Right lobe of liver (tissue), 6 donors: ENCODE results near the gene ZNF792. TPM values are rescaled to one million over a fixed set of nuclear protein-coding genes. Genes with fewer than 3 reads are reported as not detected.
A peak's percentile ranks its signal among the peaks of the same experiment; 100 is the strongest.

Experiments
- ATAC-seq, 4 donors: fragments of 200-7000 bp; cut with Tn5 transposase; one replicate each; pipeline ENCODE4 v1.9.1; 2020; ENCODE audit warnings: mild to moderate bottlenecking in 4 of 4, moderate library complexity in 4 of 4
- DNase-seq, 3 donors: peaks; one replicate each; pipeline ENCODE4 v3.0.0-alpha.2; 2020
- H3K27ac ChIP-seq, 3 donors: fragments of 200-600 bp; one replicate each; pipeline ENCODE4 v1.8.0; 2022
- H3K27me3 ChIP-seq, 2 donors: fragments of 200-600 bp; one replicate each; pipeline ENCODE4 v1.8.0; 2022
- H3K36me3 ChIP-seq, 4 donors: fragments of 200-600 bp; sonication (generic) in 1 of 4; one replicate each; pipeline versions ENCODE4 v1.5.1 to v1.8.0; 2017 to 2022; ENCODE audit warnings: control low read depth in 1 of 4
- H3K4me1 ChIP-seq, 4 donors: fragments of 200-600 bp; sonication (generic) in 1 of 4; one replicate each; pipeline versions ENCODE4 v1.5.1 to v1.8.0; 2017 to 2022; ENCODE audit warnings: control low read depth in 1 of 4
- H3K4me3 ChIP-seq, 3 donors: fragments of 200-600 bp; one replicate each; pipeline ENCODE4 v1.8.0; 2022
- H3K9me3 ChIP-seq, 4 donors: fragments of 200-600 bp; sonication (generic) in 1 of 4; one replicate each; pipeline versions ENCODE4 v1.5.1 to v1.8.0; 2017 to 2022; ENCODE audit warnings: control low read depth in 1 of 4
- POLR2A ChIP-seq: fragments of 450-650 bp; IDR thresholded peaks from one replicate; pipeline ENCODE4 v1.6.1; 2017; ENCODE audit warnings: antibody characterized with exemption, mild to moderate bottlenecking
- WGBS: methylation state at CpG from one replicate; pipeline ENCODE4 v1.1.6; 2018; ENCODE audit warnings: low coverage, low lambda C conversion rate; ENCODE audit not compliant: insufficient coverage; ENCODE audit errors: missing lambda C conversion rate; 5-methylcytosine and 5-hydroxymethylcytosine counted together
- intact Hi-C, 2 donors: fragments of 100-400 bp; cut with DNase I; formaldehyde crosslinking; loops; one replicate each; pipeline versions ENCODE4 v1.11.2 to v1.14.1; 2022
- total RNA-seq, 6 experiments: library from RNA; depleted of rRNA in 2 of 6; stranded (reverse); fragments of >200 nt in 2 of 6; fragmentation: NEBNext Ultra II Directional in 3 of 6; extraction: Animal tissue kit (Norgen Biotek cat#: 25700) in 3 of 6; gene quantifications; one replicate each; pipeline versions ENCODE4 v1.1.0 to v1.2.4, GENCODE V29; 2016 to 2023
- TF ChIP-seq, protein P1 (sequence below), 4 donors: fragments of 200-600 bp in 3 of 4; fragments of 450-650 bp in 1 of 4; IDR thresholded peaks; one replicate each; pipeline versions ENCODE4 v1.5.1 to v1.8.0; 2016 to 2022; ENCODE audit warnings: antibody characterized with exemption in 4 of 4, mild to moderate bottlenecking in 2 of 4
- donor health status: DM: no; HTN: yes; CAD: no.
- donor health status: DM: no; HTN: no; CAD: no.
- donor health status: DM: no; HTN: no; CAD: no.
- donor health status: DM: no; HTN: yes; CAD: no.
- donor health status: DM: no; HTN: yes; CAD: no.

The ZNF792 gene
- total RNA-seq, 6 experiments from 2014 or later = 2.6 to 3.8 (median 3.2) TPM

GRCh38 chr19:34964598-34964997 lies 569 bp upstream of the ZNF792 start:
- Histone ChIP-seq H3K9me3 (no peaks in the 10 kb centered on the region), H3K27ac (no peak overlapping the region), H3K4me1 (peaks cover 0 to 9% (median 0%) of the 10 kb centered on the region in 4 donors), H3K36me3 (peaks cover under 1 to 8% (median 3%) of the 10 kb centered on the region in 4 donors), H3K4me3 (no peak overlapping the region), H3K27me3 (no peaks in the 10 kb centered on the region)
- intact Hi-C loops = no loop called here
- DNase-seq (no peak), ATAC-seq (no peak)
- WGBS = 9% methylated on average over 3 of the region's 6 CpGs
- TF ChIP-seq, protein P1, sequence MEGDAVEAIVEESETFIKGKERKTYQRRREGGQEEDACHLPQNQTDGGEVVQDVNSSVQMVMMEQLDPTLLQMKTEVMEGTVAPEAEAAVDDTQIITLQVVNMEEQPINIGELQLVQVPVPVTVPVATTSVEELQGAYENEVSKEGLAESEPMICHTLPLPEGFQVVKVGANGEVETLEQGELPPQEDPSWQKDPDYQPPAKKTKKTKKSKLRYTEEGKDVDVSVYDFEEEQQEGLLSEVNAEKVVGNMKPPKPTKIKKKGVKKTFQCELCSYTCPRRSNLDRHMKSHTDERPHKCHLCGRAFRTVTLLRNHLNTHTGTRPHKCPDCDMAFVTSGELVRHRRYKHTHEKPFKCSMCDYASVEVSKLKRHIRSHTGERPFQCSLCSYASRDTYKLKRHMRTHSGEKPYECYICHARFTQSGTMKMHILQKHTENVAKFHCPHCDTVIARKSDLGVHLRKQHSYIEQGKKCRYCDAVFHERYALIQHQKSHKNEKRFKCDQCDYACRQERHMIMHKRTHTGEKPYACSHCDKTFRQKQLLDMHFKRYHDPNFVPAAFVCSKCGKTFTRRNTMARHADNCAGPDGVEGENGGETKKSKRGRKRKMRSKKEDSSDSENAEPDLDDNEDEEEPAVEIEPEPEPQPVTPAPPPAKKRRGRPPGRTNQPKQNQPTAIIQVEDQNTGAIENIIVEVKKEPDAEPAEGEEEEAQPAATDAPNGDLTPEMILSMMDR (IDR thresholded peaks at IDR 0.05) = no peak
- no peak for TF ChIP-seq POLR2A

DNA sequence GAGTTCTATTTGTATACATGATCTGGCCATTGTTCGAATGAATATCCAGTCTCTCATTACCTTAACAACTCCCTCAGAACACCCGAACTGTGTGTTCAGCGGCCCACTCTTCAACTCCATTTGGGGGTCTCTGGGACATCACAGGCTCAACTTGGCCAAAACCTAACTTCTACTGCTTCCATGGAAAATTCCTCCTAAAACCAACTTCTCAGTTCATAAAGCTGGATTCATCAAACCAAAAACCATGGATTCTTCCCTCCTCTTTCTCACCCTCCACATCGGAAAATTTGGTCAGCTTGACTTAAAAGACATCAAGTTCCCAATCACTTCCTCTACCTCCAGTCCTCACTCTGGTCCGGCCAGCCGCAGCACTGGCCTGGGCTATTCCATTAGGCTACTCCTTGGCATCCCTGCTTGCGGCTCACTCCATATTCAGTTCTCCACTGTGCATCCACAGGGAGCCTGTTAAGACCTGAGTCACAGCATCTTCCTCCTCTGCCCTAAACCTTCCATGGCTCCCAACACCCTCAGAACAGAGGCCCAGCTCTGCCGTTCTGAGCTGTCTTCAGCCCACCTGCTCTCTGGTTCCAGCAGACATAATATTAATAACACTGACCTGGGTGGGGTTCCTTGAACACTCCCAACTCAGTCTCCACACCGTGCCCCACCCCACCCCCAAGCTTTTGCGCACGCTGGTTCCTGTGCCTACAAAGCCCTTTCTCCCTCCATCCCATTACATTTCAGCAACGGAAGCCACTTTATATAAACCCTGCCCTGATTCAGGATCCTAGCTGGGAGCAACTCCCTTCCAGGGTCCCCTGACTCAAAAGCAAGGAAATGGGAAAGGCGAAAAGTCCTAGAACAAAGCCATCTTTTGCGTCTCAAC lies 1.1 kb downstream of the ZNF792 start:
- H3K36me3 ChIP-seq = peaks cover 5 to 25% (median 16%) of the 10 kb centered on the region in 4 donors
- 24% methylated on average over 12 of the region's 14 CpGs for WGBS
- ATAC-seq (peak in 3 of 4 donors; percentile 11 to 27 (median 22)), DNase-seq (no peak)
- H3K4me1 ChIP-seq = peaks cover 0 to 9% (median 0%) of the 10 kb centered on the region in 4 donors
- H3K4me3 ChIP-seq = peak overlapping the region; percentile 90 to 99 (median 91)
- H3K27me3 ChIP-seq = no peaks in the 10 kb centered on the region
- intact Hi-C loops = no loop called here
- peak overlapping the region in 2 of 3 donors; percentile 56 to 72 for H3K27ac ChIP-seq
- H3K9me3 ChIP-seq = peaks cover 0 to 14% (median 12%) of the 10 kb centered on the region in 4 donors
- TF ChIP-seq, protein P1 (IDR thresholded peaks at IDR 0.05) = no peak
- TF ChIP-seq POLR2A = no peak

DNA sequence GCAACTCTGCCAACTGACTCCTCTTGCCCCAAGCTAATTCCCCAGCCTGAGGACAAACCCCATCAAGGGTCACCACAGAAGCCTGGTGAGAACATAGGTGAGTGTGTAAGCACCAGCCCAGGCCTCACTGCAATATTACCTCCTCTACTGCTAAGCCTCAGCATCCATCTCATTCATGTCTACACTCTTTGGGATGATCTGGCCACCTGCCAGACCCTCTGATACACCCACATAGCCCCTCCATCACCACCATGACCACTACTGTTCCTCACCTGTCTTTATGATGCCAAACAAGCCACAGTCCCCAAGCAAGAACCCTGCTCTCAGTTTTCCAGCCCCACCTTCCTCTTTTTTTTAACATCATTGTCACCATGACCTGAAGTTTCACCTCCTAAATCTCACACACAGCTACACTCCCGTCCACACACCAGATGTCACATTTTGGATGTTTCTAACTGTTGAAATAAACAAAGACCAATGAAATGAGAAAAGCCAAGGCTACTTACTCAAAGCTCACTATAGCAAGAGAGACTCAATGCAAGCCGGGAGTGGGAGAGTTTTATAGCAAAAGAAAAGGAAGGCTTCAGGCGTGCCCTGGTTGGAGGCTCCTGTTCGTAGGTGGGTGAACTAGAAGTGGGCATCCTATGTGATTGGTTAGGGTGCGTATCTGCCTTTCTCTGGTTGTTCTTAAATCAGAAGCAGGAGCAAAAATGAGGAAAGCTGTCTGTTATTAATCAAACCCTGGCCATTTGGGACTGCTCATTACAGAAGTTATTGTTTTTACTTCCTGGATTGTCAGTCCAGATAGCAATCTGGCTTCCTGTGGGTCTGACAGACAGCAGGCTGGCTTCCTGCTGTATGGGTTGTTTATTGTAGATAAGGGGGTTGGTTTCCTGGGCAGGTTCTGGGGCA lies 2.0 kb downstream of the ZNF792 start:
- Histone ChIP-seq H3K9me3 (peaks cover 0 to 21% (median 17%) of the 10 kb centered on the region in 4 donors), H3K36me3 (peaks cover 5 to 33% (median 16%) of the 10 kb centered on the region in 4 donors), H3K4me1 (peaks cover 0 to 9% (median 0%) of the 10 kb centered on the region in 4 donors), H3K27ac (no peak overlapping the region), H3K4me3 (peak overlapping the region in 1 of 3 donors; percentile 2), H3K27me3 (no peaks in the 10 kb centered on the region)
- WGBS = 61% methylated on average over 5 of the region's 5 CpGs
- no peak for DNase-seq
- ATAC-seq = peak; percentile 48 to 60 (median 52)
- intact Hi-C loops = no loop called here
- no peak for TF ChIP-seq POLR2A
- TF ChIP-seq, protein P1 (IDR thresholded peaks at IDR 0.05) = no peak

DNA sequence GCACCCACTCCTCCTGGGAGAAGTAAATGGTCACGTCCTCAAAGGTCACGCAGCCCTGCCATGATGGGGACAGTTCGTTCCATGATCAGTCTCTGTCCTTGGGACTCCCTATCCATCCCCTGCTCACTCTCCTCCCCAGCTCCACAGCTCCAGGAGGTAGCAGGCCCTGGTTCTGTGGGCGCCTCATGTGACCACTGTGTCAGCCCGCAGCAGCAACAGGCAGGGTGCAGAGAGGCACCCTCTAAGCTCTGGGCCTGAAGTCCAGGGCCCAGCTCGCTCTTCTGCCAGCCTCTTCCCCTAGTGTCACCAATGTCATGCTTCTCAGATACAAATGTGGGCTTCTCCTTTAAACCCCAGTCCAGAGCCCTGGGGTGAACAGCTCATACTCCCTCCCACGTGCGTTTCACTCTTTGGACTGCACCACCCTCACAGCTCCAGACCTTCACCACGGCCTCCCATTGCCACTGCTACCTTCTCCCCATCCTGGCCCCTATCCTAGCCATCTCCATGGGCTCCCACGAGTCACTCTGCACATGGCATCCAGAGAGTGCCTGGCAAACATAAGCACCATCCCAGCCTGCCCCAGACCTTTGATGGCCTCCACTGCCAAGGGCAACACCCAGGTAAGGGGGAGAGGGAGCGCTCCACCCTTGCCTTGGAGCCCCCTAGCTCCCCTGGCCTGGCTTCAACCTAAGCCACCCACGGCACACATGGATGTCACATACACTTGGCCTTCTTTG lies 2.9 kb downstream of the ZNF792 start:
- WGBS = 98% methylated on average over 6 of the region's 12 CpGs
- Histone ChIP-seq H3K4me3 (no peak overlapping the region), H3K27ac (no peak overlapping the region), H3K27me3 (no peaks in the 10 kb centered on the region), H3K36me3 (peaks cover 5 to 33% (median 16%) of the 10 kb centered on the region in 4 donors), H3K4me1 (peaks cover 0 to 9% (median 0%) of the 10 kb centered on the region in 4 donors), H3K9me3 (peaks cover 0 to 28% (median 23%) of the 10 kb centered on the region in 4 donors)
- intact Hi-C loops = no loop called here
- no peak for DNase-seq
- TF ChIP-seq, protein P1 (IDR thresholded peaks at IDR 0.05) = no peak
- no peak for TF ChIP-seq POLR2A
- ATAC-seq = no peak
